ENCODE data around the gene DGKD.
A peak's percentile ranks its signal among the peaks of the same experiment; 100 is the strongest.

DGKD gene

GRCh38 chr2:233350708-233351107 is 3.6 kb upstream of the DGKD start:
- no peak for TF ChIP-seq ZNF274 (IDR thresholded peaks at IDR 0.05; ENCODE audit: low read depth, low read length)
- no peak overlapping the region for H3K4me3 ChIP-seq (ENCODE audit: low read length)

GRCh38 chr2:233351423-233351822 is 2.9 kb upstream of the DGKD start:
- TF ChIP-seq ZNF274 (IDR thresholded peaks at IDR 0.05; ENCODE audit: low read depth, low read length): no peak
- no peak overlapping the region for H3K4me3 ChIP-seq (ENCODE audit: low read length)

- no peak overlapping the region for H3K4me3 ChIP-seq (ENCODE audit: low read length)
Observed at GRCh38 chr2:233352141-233352842, 2.0 kb upstream of the DGKD start.

GRCh38 chr2:233353101-233353768 is 1.1 kb upstream of the DGKD start:
- peak overlapping the region; percentile 67; the same call in 1 of the 2 replicates for H3K4me3 ChIP-seq (ENCODE audit: low read length)
- TF ChIP-seq ZNF274 (IDR thresholded peaks at IDR 0.05; ENCODE audit: low read depth, low read length): no peak

More at GRCh38 chr2:233352141-233352842, 2.0 kb upstream of the DGKD start:
- TF ChIP-seq ZNF274 (IDR thresholded peaks at IDR 0.05; ENCODE audit: low read depth, low read length): no peak

- H3K4me3 ChIP-seq (ENCODE audit: low read length): peak overlapping the region; percentile 89
- no peak for TF ChIP-seq ZNF274 (IDR thresholded peaks at IDR 0.05; ENCODE audit: low read depth, low read length)
Observed at GRCh38 chr2:233354500-233354924, 218 bp downstream of the DGKD start.

- peak overlapping the region; percentile 89 for H3K4me3 ChIP-seq (ENCODE audit: low read length)
- TF ChIP-seq ZNF274 (IDR thresholded peaks at IDR 0.05; ENCODE audit: low read depth, low read length): no peak
Observed at GRCh38 chr2:233354971-233355574, 779 bp downstream of the DGKD start.

GRCh38 chr2:233355916-233356315 is 1.6 kb downstream of the DGKD start:
- peak overlapping the region; percentile 89; the same call in 1 of the 2 replicates for H3K4me3 ChIP-seq (ENCODE audit: low read length)
- TF ChIP-seq ZNF274 (IDR thresholded peaks at IDR 0.05; ENCODE audit: low read depth, low read length): no peak

- TF ChIP-seq ZNF274 (IDR thresholded peaks at IDR 0.05; ENCODE audit: low read depth, low read length): no peak
- peak overlapping the region; percentile 54; the same call in 1 of the 2 replicates for H3K4me3 ChIP-seq (ENCODE audit: low read length)
Observed at GRCh38 chr2:233356546-233357308, 2.4 kb downstream of the DGKD start.

- no peak overlapping the region for H3K4me3 ChIP-seq (ENCODE audit: low read length)
- no peak for TF ChIP-seq ZNF274 (IDR thresholded peaks at IDR 0.05; ENCODE audit: low read depth, low read length)
Observed at GRCh38 chr2:233358335-233358734, 4.0 kb downstream of the DGKD start.

- no peak overlapping the region for H3K4me3 ChIP-seq (ENCODE audit: low read length)
- no peak for TF ChIP-seq ZNF274 (IDR thresholded peaks at IDR 0.05; ENCODE audit: low read depth, low read length)
Observed at GRCh38 chr2:233358947-233359346, 4.7 kb downstream of the DGKD start.

- no peak for TF ChIP-seq ZNF274 (IDR thresholded peaks at IDR 0.05; ENCODE audit: low read depth, low read length)
- no peak overlapping the region for H3K4me3 ChIP-seq (ENCODE audit: low read length)
Observed at GRCh38 chr2:233359823-233360222, 5.5 kb downstream of the DGKD start.

GRCh38 chr2:233360771-233361176 is 6.5 kb downstream of the DGKD start:
- no peak overlapping the region for H3K4me3 ChIP-seq (ENCODE audit: low read length)

GRCh38 chr2:233361297-233361696 is 7.0 kb downstream of the DGKD start:
- no peak overlapping the region for H3K4me3 ChIP-seq (ENCODE audit: low read length)
- no peak for TF ChIP-seq ZNF274 (IDR thresholded peaks at IDR 0.05; ENCODE audit: low read depth, low read length)

More at GRCh38 chr2:233360771-233361176, 6.5 kb downstream of the DGKD start:
- no peak for TF ChIP-seq ZNF274 (IDR thresholded peaks at IDR 0.05; ENCODE audit: low read depth, low read length)

GRCh38 chr2:233362742-233363141 is 8.4 kb downstream of the DGKD start:
- no peak overlapping the region for H3K4me3 ChIP-seq (ENCODE audit: low read length)
- no peak for TF ChIP-seq ZNF274 (IDR thresholded peaks at IDR 0.05; ENCODE audit: low read depth, low read length)

Measured in GM08714 (cell line).